Measurements from ENCODE around the gene LATS1. TPM values are rescaled to one million over a fixed set of nuclear protein-coding genes. Genes with fewer than 3 reads are reported as not detected.

The LATS1 gene
- total and polyA plus RNA-seq, 2 of the 8 experiments (the other 6 are each of a cell fraction or from before 2014, with no cell fraction given) = 8.9 to 21.7 TPM

- DNase-seq (ENCODE audit: low read depth in 1 of 2, low spot score in 2 of 2) (no peak), FAIRE-seq (no peak)
- ChIA-PET POLR2A (ENCODE audit: partially characterized antibody) (interaction anchor here (0.6 kb wide), 1 partner anchor 110 kb away, joined by 6 read pairs; no protein-coding TSS in a partner anchor), CTCF (ENCODE audit: partially characterized antibody) (interaction anchor here (1.1 to 1.4 kb wide), 2 partner anchors 53 to 132 kb away, joined by 3 read pairs; partner anchors contain the start of gene GINM1)
- no peak overlapping the region for H2BK5ac ChIP-seq (ENCODE audit: low read depth, low read length)
- H3K79me1 ChIP-seq (ENCODE audit: low read depth, low read length) = no peaks in the 10 kb centered on the region; the same call in 1 of the 2 replicates
- no peak overlapping the region for H3K14ac ChIP-seq (ENCODE audit: insufficient read length)
- no peaks in the 10 kb centered on the region for H3K27me3 ChIP-seq (replicated peaks in 1 of 4; ENCODE audit: control insufficient read depth in 3 of 4, extremely low read depth in 1 of 4, insufficient read depth in 3 of 4, low read length in 3 of 4)
- no peak overlapping the region for H3K4me3 ChIP-seq (ENCODE audit: extremely low read depth in 1 of 4, insufficient read depth in 2 of 4, low read depth in 3 of 4, low read length in 4 of 4)
- no peak overlapping the region; the same call in 1 of the 2 replicates for H4K8ac ChIP-seq (ENCODE audit: extremely low read depth, insufficient read depth, low read length)
- no peaks in the 10 kb centered on the region for H3K23me2 ChIP-seq (ENCODE audit: low read depth, low read length)
- H3K23ac ChIP-seq (ENCODE audit: insufficient read length) = no peak overlapping the region
- no peak overlapping the region for H3K4ac ChIP-seq (replicated peaks; ENCODE audit: insufficient read length, low read depth, low read length)
- peaks cover 2 to 3% (median 2%) of the 10 kb centered on the region in 4 experiments; a peak in 4 of 7 replicates for H3K4me1 ChIP-seq (replicated peaks in 1 of 4; ENCODE audit: control insufficient read depth in 3 of 4, insufficient read depth in 4 of 4, low read length in 3 of 4)
- H2AFZ ChIP-seq (ENCODE audit: low read length) = no peak overlapping the region
- no peak overlapping the region for H2AK5ac ChIP-seq (ENCODE audit: low read depth, low read length)
- H2BK12ac ChIP-seq (ENCODE audit: low read depth, low read length) = no peak overlapping the region
- H3K79me2 ChIP-seq (ENCODE audit: control insufficient read depth in 1 of 2, insufficient read depth in 2 of 2, low read length in 2 of 2) = peaks cover 0 to 70% of the 10 kb centered on the region in 2 experiments; a peak in 2 of 4 replicates
- peaks cover 0 to 28% (median 6%) of the 10 kb centered on the region in 4 experiments; a peak in 3 of 8 replicates for H3K36me3 ChIP-seq (ENCODE audit: control insufficient read depth in 2 of 4, insufficient read depth in 4 of 4, low read length in 3 of 4)
- no peak overlapping the region for H3K9ac ChIP-seq (replicated peaks in 1 of 4; ENCODE audit: extremely low read depth in 1 of 4, low read depth in 3 of 4, low read length in 3 of 4)
- H3K9me3 ChIP-seq (ENCODE audit: insufficient read depth in 2 of 2, low read depth in 1 of 2, low read length in 1 of 2) = no peaks in the 10 kb centered on the region
- no peak overlapping the region for H3K18ac ChIP-seq (ENCODE audit: extremely low read depth, low read length)
- no peak overlapping the region for H2BK20ac ChIP-seq (ENCODE audit: low read length)
- no peak overlapping the region for H2BK120ac ChIP-seq (replicated peaks; ENCODE audit: low read depth, low read length)
- WGBS, 2 experiments (ENCODE audit: extremely low coverage in 1 of 2, insufficient coverage in 1 of 2, insufficient read length in 1 of 2, insufficient replicate concordance in 2 of 2, low coverage in 1 of 2, low lambda C conversion rate in 2 of 2, missing lambda C conversion rate in 1 of 2) = 96% methylated on average over 2 of the region's 2 CpGs; no CpG with 5 or more reads in 1 of the 2 experiments
- no peak overlapping the region for H4K5ac ChIP-seq (ENCODE audit: insufficient read length, low read depth, low read length)
- H3K27ac ChIP-seq (ENCODE audit: low read depth, low read length) = no peak overlapping the region
- no peak overlapping the region for H3K56ac ChIP-seq (replicated peaks; ENCODE audit: insufficient read length, low read depth, low read length)
- H4K20me1 ChIP-seq (replicated peaks in 1 of 2; ENCODE audit: control insufficient read depth in 1 of 2, insufficient read depth in 2 of 2, low read length in 2 of 2) = peaks cover 0 to 2% of the 10 kb centered on the region in 2 experiments
- H3K4me2 ChIP-seq (ENCODE audit: insufficient read depth in 1 of 2, low read depth in 2 of 2, low read length in 2 of 2) = no peak overlapping the region
- H2BK15ac ChIP-seq (ENCODE audit: low read length) = no peak overlapping the region
- H4K91ac ChIP-seq (replicated peaks; ENCODE audit: insufficient read length, low read length) = no peak overlapping the region
- TF ChIP-seq GABPA (IDR thresholded peaks at IDR 0.05; ENCODE audit: borderline replicate concordance, insufficient read depth, low read length) = no peak
- no peak for TF ChIP-seq NRF1 (IDR thresholded peaks at IDR 0.05; ENCODE audit: low read depth, low read length)
- no peak for TF ChIP-seq USF2 (IDR thresholded peaks at IDR 0.05; ENCODE audit: low read length)
- no peak for TF ChIP-seq POU5F1 (IDR thresholded peaks at IDR 0.05; ENCODE audit: low read depth, low read length)
- no peak for TF ChIP-seq EZH2 (IDR thresholded peaks at IDR 0.05; ENCODE audit: low read depth, low read length, severe bottlenecking)
- no peak for TF ChIP-seq SP1 (IDR thresholded peaks at IDR 0.05; ENCODE audit: low read depth, low read length)
- TF ChIP-seq SIN3A (conservative IDR thresholded peaks at IDR 0.05 in 1 of 2, IDR thresholded peaks at IDR 0.05 in 1 of 2; ENCODE audit: low read depth in 1 of 2, low read length in 2 of 2) = no peak
- no peak for TF ChIP-seq FOSL1 (IDR thresholded peaks at IDR 0.05; ENCODE audit: insufficient read depth, low read depth, low read length)
- TF ChIP-seq CTCF (IDR thresholded peaks at IDR 0.05; ENCODE audit: control extremely low read depth in 1 of 3, insufficient read depth in 1 of 3, low read depth in 1 of 3, low read length in 3 of 3) = no peak
Observed at GRCh38 chr6:149698175-149698574, 19.7 kb downstream of the LATS1 start.

All from H1 (cell line).